ENCODE data around the gene ATP11C. TPM values are rescaled to one million over a fixed set of nuclear protein-coding genes. Genes with fewer than 3 reads are reported as not detected.
A peak's percentile ranks its signal among the peaks of the same experiment; 100 is the strongest.
"Not testable (repeated sequence)": the region's sequence is repeated elsewhere in the genome, so short reads cannot be mapped to it uniquely, and the experiment has no call there.

The ATP11C gene
- total RNA-seq, 1 experiment from 2014 or later: 34.9 TPM

GRCh38 chrX:139856826-139857225 is 76.0 kb downstream of the ATP11C start:
- DNase-seq (ENCODE audit: low spot score): not testable (repeated sequence)

- no peak for DNase-seq (ENCODE audit: low spot score)
These were observed 81.1 kb downstream of the ATP11C start for GRCh38 chrX:139851730-139852129.

GRCh38 chrX:139850968-139851367 is 81.9 kb downstream of the ATP11C start:
- DNase-seq (ENCODE audit: low spot score): no peak

- DNase-seq (ENCODE audit: low spot score): no peak
These were observed 88.0 kb downstream of the ATP11C start for GRCh38 chrX:139844884-139845283.

- no peak for DNase-seq (ENCODE audit: low spot score)
These were observed 88.7 kb downstream of the ATP11C start for GRCh38 chrX:139844163-139844562.

- DNase-seq (ENCODE audit: low spot score): no peak
These were observed 90.3 kb downstream of the ATP11C start for GRCh38 chrX:139842326-139843185.

GRCh38 chrX:139836335-139836734 is 96.5 kb downstream of the ATP11C start:
- DNase-seq (ENCODE audit: low spot score): not testable (repeated sequence)

GRCh38 chrX:139834879-139835278 is 98.0 kb downstream of the ATP11C start:
- DNase-seq (ENCODE audit: low spot score): no peak

- no peak for DNase-seq (ENCODE audit: low spot score)
These were observed 100.0 kb downstream of the ATP11C start for GRCh38 chrX:139832718-139833309.

- DNase-seq (ENCODE audit: low spot score): peak; percentile 69
These were observed 101.0 kb downstream of the ATP11C start for GRCh38 chrX:139831675-139832456.

GRCh38 chrX:139831017-139831416 is 101.8 kb downstream of the ATP11C start:
- DNase-seq (ENCODE audit: low spot score): no peak

GRCh38 chrX:139828830-139829229 is 104.0 kb downstream of the ATP11C start:
- no peak for DNase-seq (ENCODE audit: low spot score)

- DNase-seq (ENCODE audit: low spot score): no peak
These were observed 104.8 kb downstream of the ATP11C start for GRCh38 chrX:139828033-139828432.

- DNase-seq (ENCODE audit: low spot score): no peak
These were observed 106.5 kb downstream of the ATP11C start for GRCh38 chrX:139826065-139827044.

GRCh38 chrX:139825618-139826017 is 107.2 kb downstream of the ATP11C start:
- DNase-seq (ENCODE audit: low spot score): no peak

GRCh38 chrX:139823806-139824205 is 109.0 kb downstream of the ATP11C start:
- DNase-seq (ENCODE audit: low spot score): peak; percentile 4

GRCh38 chrX:139820358-139820984 is 112.4 kb downstream of the ATP11C start:
- no peak for DNase-seq (ENCODE audit: low spot score)

GRCh38 chrX:139816204-139816603 is 116.6 kb downstream of the ATP11C start:
- DNase-seq (ENCODE audit: low spot score): no peak

GRCh38 chrX:139815771-139816170 is 117.1 kb downstream of the ATP11C start:
- DNase-seq (ENCODE audit: low spot score): no peak

GRCh38 chrX:139811942-139812629 is 120.8 kb downstream of the ATP11C start:
- no peak for DNase-seq (ENCODE audit: low spot score)

All from H4 (cell line).